HG02571 (cell line): ENCODE results near the gene CADM1.

Experiments used
- ATAC-seq: cut with Tn5 transposase; IDR thresholded peaks from one replicate; pipeline ENCODE4 v1.9.1; 2021; ENCODE audit warnings: mild to moderate bottlenecking, moderate library complexity; ENCODE audit not compliant: unreplicated experiment

Gene CADM1

GRCh38 chr11:115363426-115363825 lies 140.8 kb downstream of the CADM1 start:
- no peak for ATAC-seq

GRCh38 chr11:115362997-115363396 lies 141.2 kb downstream of the CADM1 start:
- no peak for ATAC-seq

- no peak for ATAC-seq
These were observed 143.2 kb downstream of the CADM1 start for GRCh38 chr11:115361025-115361424.

GRCh38 chr11:115360186-115360824 lies 143.9 kb downstream of the CADM1 start:
- ATAC-seq: no peak

- no peak for ATAC-seq
These were observed 147.1 kb downstream of the CADM1 start for GRCh38 chr11:115357066-115357465.

GRCh38 chr11:115352805-115353485 lies 151.3 kb downstream of the CADM1 start:
- no peak for ATAC-seq

GRCh38 chr11:115349335-115350017 lies 154.7 kb downstream of the CADM1 start:
- ATAC-seq: no peak

GRCh38 chr11:115348416-115348815 lies 155.8 kb downstream of the CADM1 start:
- no peak for ATAC-seq

- ATAC-seq: no peak
These were observed 157.1 kb downstream of the CADM1 start for GRCh38 chr11:115347106-115347505.

- ATAC-seq: no peak
These were observed 158.4 kb downstream of the CADM1 start for GRCh38 chr11:115345840-115346239.

- no peak for ATAC-seq
These were observed 158.9 kb downstream of the CADM1 start for GRCh38 chr11:115345361-115345760.

- ATAC-seq: no peak
These were observed 159.4 kb downstream of the CADM1 start for GRCh38 chr11:115344846-115345245.

GRCh38 chr11:115342142-115342541 lies 162.1 kb downstream of the CADM1 start:
- ATAC-seq: no peak

- ATAC-seq: no peak
These were observed 163.3 kb downstream of the CADM1 start for GRCh38 chr11:115340874-115341273.

- ATAC-seq: no peak
These were observed 165.7 kb downstream of the CADM1 start for GRCh38 chr11:115338476-115338875.

- ATAC-seq: no peak
These were observed 169.1 kb downstream of the CADM1 start for GRCh38 chr11:115334932-115335788.

GRCh38 chr11:115333949-115334348 lies 170.3 kb downstream of the CADM1 start:
- ATAC-seq: no peak

GRCh38 chr11:115333121-115333520 lies 171.1 kb downstream of the CADM1 start:
- ATAC-seq: no peak

GRCh38 chr11:115330684-115331482 lies 173.3 kb downstream of the CADM1 start:
- no peak for ATAC-seq

- ATAC-seq: no peak
These were observed 177.7 kb downstream of the CADM1 start for GRCh38 chr11:115326526-115326925.
